Neural cell (in vitro differentiated cells): ENCODE measurements around the gene CLASP2.

Experiments used
- CTCF ChIP-seq: fragments of 450-650 bp; IDR thresholded peaks from 2 replicates; pipeline ENCODE4 v1.5.1; 2014; ENCODE audit warnings: antibody characterized with exemption, mild to moderate bottlenecking, moderate library complexity; ENCODE audit not compliant: poor library complexity, severe bottlenecking
- POLR2AphosphoS5 ChIP-seq: IDR thresholded peaks from 2 replicates; pipeline ENCODE4 v1.6.1; 2012
- RAD21 ChIP-seq: fragments of 450-650 bp; conservative IDR thresholded peaks from 2 replicates; pipeline ENCODE4 v1.6.1; 2014; ENCODE audit warnings: antibody characterized with exemption, mild to moderate bottlenecking, moderate library complexity

GRCh38 chr3:33717616-33717865 is 513 bp downstream of the CLASP2 start:
- no peak for TF ChIP-seq CTCF
- TF ChIP-seq POLR2AphosphoS5, result no peak
- no peak for TF ChIP-seq RAD21
